ENCODE data around the gene TRPC1.

The TRPC1 gene

DNA sequence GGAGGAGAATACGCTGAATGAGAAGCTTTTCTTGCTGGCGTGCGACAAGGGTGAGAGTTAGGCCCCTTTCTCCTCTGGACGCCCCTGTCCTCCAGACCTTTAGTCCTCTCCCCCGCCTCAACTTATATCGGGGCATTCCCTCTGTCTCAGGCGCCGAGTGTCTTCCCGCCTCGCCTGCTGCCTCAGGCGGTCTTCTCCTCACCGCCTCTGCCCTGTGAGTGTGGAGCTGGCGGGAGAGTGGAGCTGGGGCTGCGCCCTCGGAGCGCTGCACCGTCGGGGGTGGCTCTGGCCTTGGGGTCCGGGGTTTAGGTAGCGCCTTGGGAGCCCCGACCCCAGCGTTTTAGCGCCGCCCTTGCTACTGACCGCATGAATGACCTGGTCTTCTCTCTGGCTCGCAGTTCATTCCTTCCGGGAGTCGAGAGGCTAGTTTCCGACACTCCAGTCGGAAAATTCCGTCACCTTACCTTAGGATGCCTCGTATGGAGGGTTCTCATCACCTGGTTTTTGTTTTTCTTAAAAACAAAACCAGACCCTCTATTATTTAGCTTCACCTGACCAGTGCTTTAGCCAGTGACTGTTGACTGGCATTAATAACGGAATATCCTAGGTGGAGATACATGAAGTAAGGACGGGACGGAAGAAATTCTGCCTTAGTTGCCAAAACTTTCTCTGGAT is 985 bp downstream of the TRPC1 start:
- DNase-seq (ENCODE audit: low read depth): no peak
- TF ChIP-seq, protein P1, sequence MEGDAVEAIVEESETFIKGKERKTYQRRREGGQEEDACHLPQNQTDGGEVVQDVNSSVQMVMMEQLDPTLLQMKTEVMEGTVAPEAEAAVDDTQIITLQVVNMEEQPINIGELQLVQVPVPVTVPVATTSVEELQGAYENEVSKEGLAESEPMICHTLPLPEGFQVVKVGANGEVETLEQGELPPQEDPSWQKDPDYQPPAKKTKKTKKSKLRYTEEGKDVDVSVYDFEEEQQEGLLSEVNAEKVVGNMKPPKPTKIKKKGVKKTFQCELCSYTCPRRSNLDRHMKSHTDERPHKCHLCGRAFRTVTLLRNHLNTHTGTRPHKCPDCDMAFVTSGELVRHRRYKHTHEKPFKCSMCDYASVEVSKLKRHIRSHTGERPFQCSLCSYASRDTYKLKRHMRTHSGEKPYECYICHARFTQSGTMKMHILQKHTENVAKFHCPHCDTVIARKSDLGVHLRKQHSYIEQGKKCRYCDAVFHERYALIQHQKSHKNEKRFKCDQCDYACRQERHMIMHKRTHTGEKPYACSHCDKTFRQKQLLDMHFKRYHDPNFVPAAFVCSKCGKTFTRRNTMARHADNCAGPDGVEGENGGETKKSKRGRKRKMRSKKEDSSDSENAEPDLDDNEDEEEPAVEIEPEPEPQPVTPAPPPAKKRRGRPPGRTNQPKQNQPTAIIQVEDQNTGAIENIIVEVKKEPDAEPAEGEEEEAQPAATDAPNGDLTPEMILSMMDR (IDR thresholded peaks at IDR 0.05; ENCODE audit: insufficient read depth, low read depth, low read length, missing control alignments): no peak

DNA sequence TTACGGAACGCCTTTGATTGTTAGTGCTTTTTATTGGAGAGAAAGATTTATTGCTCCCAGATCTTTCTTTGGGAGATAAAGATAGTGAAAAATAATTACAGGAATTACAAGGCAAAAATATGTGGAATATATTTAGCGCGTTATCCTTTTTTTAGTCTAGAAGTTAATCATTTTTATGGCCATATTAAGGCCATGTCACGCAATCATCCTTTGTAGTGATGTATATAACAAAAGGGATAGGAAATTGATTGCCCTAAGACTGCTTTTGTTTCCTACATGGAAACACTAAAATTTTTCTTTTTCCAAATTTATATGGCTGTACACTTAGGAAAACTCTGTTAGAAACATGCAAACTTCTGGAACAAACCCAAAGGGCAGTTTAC is 1.5 kb downstream of the TRPC1 start:
- no peak for DNase-seq (ENCODE audit: low read depth)
- TF ChIP-seq, protein P1 (IDR thresholded peaks at IDR 0.05; ENCODE audit: insufficient read depth, low read depth, low read length, missing control alignments): no peak
- peak overlapping the region; percentile 78 for H3K4me3 ChIP-seq (ENCODE audit: low read length)

More for the DNA sequence above, 985 bp downstream of the TRPC1 start:
- peak overlapping the region; percentile 78 for H3K4me3 ChIP-seq (ENCODE audit: low read length)

DNA sequence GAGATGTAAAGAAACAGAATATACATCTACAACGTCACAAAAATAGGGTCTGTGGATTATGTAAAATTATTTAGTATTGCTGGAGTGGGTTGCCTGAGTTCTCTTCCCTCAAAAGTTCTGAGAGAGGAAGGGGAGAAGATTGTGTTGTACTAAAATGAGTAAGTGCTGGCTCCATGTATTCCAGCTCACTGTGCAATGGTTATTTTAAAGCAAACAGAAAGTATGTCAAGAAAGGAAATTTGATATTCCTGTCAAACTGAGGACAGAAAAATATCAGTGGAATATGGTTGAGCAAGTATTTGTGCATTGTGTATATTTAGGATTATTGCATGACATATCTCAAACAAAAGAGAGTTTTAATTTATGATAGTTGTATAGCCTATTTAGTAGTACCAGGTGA is 2.2 kb downstream of the TRPC1 start:
- no peak overlapping the region for H3K4me3 ChIP-seq (ENCODE audit: low read length)
- DNase-seq (ENCODE audit: low read depth): no peak
- TF ChIP-seq, protein P1 (IDR thresholded peaks at IDR 0.05; ENCODE audit: insufficient read depth, low read depth, low read length, missing control alignments): no peak

DNA sequence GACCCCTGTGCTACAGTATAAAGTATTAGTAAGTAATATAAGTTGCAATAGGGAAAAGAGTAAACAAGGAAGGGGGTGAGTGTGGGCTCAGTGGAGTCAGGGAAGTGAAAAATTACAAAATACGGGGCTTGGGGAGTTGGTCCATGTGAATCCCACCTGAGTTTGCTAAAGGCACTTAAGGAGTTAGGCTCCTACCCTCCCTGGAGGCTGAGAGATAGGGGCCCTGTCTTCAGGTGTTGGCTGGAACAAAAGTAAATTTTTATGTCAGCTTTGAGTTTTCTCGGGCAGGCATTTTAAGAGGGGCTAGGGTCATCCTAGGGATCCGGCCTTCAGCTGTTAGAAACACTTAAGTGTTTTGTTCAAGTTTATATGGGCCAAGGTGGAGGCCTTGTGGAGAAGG is 8.2 kb downstream of the TRPC1 start:
- TF ChIP-seq, protein P1 (IDR thresholded peaks at IDR 0.05; ENCODE audit: insufficient read depth, low read depth, low read length, missing control alignments): no peak
- DNase-seq (ENCODE audit: low read depth): no peak
- no peak overlapping the region for H3K4me3 ChIP-seq (ENCODE audit: low read length)

DNA sequence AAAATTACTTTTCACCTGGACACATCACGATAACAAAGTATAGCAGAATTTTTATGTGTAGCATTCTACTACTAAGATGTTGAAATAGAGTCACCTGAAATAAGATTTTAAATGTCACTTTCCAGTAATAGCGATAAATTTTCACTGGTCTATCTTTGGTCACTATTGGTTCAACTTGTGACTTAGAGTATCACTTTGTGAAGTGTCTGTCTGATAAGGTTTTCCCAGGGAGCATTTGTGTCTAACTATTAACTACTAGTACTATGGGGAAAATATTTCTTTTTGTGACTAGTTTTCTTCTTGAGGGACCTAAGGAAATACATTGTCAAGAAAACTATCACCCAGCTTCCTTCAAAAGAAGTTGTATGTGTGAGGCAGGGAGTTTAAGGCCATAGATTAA is 11.0 kb downstream of the TRPC1 start:
- no peak overlapping the region for H3K4me3 ChIP-seq (ENCODE audit: low read length)
- TF ChIP-seq, protein P1 (IDR thresholded peaks at IDR 0.05; ENCODE audit: insufficient read depth, low read depth, low read length, missing control alignments): no peak
- DNase-seq (ENCODE audit: low read depth): no peak

DNA sequence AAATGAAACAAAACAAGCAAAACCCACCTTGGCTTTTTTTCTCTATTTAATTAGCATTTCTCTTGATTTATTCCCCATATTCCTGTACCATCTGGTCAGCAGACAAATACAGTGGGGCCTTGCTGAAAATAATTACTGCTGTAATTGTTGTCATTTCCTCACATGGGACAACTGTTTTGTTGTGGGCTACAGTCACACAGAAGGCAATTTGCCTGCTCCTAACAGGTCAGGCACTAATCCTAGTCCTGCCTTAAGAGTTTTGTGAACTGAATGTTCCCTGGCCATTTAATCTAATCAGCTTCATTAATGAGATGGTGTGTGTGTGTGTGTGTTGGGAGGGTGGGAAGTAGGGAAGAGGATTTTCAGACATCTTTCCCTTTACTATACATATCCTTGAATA is 11.6 kb downstream of the TRPC1 start:
- no peak overlapping the region for H3K4me3 ChIP-seq (ENCODE audit: low read length)
- no peak for DNase-seq (ENCODE audit: low read depth)
- TF ChIP-seq, protein P1 (IDR thresholded peaks at IDR 0.05; ENCODE audit: insufficient read depth, low read depth, low read length, missing control alignments): no peak

DNA sequence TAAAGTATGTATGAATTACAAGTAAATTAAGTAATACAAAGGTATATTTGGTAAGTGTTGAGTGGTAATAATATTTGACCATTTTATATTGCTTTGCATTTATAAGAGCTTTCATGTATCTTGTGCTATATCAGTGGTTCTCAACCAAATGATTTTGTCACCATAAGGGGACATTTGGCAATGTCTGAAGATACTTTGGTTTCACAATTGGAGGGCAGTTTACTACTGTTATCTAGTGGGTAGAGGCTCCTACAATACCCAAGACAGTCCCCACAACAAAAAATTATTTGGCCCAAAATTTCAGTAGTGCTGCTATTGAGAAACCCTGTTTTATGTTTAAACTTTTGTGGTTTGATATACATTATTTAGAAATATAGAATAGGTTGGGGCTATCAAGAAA is 14.6 kb downstream of the TRPC1 start:
- H3K4me3 ChIP-seq (ENCODE audit: low read length): no peak overlapping the region
- DNase-seq (ENCODE audit: low read depth): no peak
- TF ChIP-seq, protein P1 (IDR thresholded peaks at IDR 0.05; ENCODE audit: insufficient read depth, low read depth, low read length, missing control alignments): no peak
